ENCODE results near the gene SLC22A31. TPM values are rescaled to one million over a fixed set of nuclear protein-coding genes. Genes with fewer than 3 reads are reported as not detected.

SLC22A31 gene
- total RNA-seq, 2 donors from 2014 or later, result 4.6 TPM; not detected in 1

DNA sequence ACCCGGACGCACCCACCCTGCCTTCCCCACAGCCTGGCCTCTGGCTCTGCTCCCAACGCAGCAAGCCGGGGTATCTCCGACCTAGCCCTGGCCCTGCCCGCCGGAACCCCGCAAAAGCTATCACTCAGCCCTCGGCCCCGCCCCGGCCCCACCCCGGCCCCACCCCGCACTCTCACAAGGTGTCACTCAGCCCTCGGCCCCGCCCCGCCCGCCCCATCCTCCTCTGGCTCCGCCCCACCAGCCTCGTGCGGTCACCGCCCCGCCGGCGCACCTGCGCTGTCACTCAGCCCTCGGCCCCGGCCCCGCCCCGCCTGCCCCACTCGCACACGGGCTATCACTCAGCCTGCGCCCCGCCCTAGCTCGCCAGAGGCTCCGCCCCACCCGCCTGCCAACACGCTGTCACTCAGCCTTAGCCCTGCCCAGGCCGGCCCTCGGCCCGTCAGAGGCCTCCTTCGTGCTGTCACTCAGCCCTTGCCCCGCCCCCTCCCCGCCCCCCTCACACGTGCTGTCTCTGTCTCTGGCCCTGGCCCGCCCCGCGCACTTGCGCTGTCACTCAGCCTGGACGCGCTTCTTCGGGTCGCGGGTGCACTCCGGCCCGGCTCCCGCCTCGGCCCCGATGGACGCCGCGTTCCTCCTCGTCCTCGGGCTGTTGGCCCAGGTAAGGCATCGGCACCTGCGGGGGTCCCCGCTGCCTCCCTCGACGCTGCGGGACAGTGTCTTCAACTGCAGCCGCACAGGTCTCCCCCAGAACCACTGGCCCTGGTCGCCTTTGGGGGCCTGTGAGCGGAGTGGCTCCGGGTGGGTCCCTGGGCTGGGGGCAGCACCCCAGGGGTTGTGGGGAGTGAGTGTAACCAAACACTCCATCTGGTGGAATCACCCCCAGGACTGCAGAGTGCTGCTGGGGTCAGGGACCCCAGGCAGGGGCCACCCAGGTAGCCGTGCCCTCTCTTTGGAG lies 28.8 kb downstream of the SLC22A31 start, which contains the start of gene CDH15:
CDH15 (plus strand) TSS at position 533 of the 955 bp plus-strand sequence; CDS start at position 617, 84 bp downstream.
- no peaks in the 10 kb centered on the region for H3K4me1 ChIP-seq (replicated peaks)
- WGBS, result 9% methylated on average over 61 of the region's 74 CpGs
- no peak within 1 kb of the TSS for H3K27ac ChIP-seq
- DNase-seq (ENCODE audit: low spot score), result peak; percentile 95
- no peaks in the 10 kb centered on the region for H3K27me3 ChIP-seq (replicated peaks; ENCODE audit: insufficient read depth)
- no peaks in the 10 kb centered on the region for H3K9me3 ChIP-seq
- intact Hi-C loops (cut with DNase I), result loop anchor here (10.0 kb wide), 1 partner anchor 437 kb away; no protein-coding TSS in a partner anchor
- H3K36me3 ChIP-seq, result no peaks in the 10 kb centered on the region
- no peak for TF ChIP-seq POLR2AphosphoS5 (IDR thresholded peaks at IDR 0.05)
- no peak for TF ChIP-seq POLR2A (IDR thresholded peaks at IDR 0.05)
- H3K4me3 ChIP-seq, result peak within 1 kb of the TSS in 1 of 2 donors; percentile 10

DNA sequence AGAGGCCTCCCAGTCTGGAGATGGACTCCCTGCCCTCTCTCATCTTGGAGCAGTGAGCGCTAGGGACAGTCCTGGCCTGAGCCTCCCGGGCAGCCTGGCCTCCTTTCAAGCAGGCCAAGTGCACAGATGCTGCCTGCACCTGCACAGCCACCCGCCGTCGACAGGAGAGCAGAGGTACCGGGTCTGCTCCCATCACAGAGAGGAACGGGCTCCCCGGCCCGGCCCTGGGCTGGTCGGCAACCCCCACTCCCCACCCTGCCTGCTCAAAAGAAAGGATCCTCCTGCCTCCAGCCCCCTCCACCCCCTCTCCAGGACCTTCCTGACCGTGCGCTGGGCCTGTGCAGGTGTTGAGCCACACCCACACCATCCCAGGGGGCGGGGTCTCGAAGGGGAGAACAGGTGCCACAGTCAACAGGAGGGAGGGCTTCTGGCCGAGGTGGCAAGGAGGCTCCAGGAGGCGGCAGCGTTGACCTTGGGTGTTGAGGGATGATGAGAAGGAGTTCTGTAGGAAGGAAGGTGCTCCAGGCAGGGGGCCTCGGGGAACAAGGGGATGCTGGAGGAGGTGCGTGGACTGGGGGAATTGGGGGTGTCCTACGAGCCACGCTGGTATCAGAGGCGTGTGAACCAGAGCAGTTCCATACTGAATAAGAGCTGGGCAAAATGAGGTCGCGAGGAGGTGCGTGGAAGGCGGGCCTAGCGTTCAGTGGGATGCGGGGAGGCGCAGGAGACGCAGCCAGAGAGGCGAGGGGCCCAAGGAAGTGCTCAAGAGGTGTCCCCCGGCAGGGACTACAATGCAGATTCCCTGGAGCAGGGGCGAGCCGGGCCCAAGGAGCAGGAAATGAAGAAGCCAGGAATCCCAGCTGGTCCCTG lies 29.8 kb downstream of the SLC22A31 start:
- intact Hi-C loops (cut with DNase I), result loop anchor here (10.0 kb wide), 1 partner anchor 436 kb away; no protein-coding TSS in a partner anchor
- Histone ChIP-seq H3K27me3 (replicated peaks; ENCODE audit: insufficient read depth) (no peaks in the 10 kb centered on the region), H3K27ac (no peak overlapping the region), H3K4me3 (peak overlapping the region in 1 of 2 donors; percentile 10), H3K4me1 (replicated peaks) (no peaks in the 10 kb centered on the region), H3K9me3 (no peaks in the 10 kb centered on the region), H3K36me3 (no peaks in the 10 kb centered on the region)
- TF ChIP-seq POLR2A (IDR thresholded peaks at IDR 0.05), result no peak
- TF ChIP-seq, protein P1, sequence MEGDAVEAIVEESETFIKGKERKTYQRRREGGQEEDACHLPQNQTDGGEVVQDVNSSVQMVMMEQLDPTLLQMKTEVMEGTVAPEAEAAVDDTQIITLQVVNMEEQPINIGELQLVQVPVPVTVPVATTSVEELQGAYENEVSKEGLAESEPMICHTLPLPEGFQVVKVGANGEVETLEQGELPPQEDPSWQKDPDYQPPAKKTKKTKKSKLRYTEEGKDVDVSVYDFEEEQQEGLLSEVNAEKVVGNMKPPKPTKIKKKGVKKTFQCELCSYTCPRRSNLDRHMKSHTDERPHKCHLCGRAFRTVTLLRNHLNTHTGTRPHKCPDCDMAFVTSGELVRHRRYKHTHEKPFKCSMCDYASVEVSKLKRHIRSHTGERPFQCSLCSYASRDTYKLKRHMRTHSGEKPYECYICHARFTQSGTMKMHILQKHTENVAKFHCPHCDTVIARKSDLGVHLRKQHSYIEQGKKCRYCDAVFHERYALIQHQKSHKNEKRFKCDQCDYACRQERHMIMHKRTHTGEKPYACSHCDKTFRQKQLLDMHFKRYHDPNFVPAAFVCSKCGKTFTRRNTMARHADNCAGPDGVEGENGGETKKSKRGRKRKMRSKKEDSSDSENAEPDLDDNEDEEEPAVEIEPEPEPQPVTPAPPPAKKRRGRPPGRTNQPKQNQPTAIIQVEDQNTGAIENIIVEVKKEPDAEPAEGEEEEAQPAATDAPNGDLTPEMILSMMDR (IDR thresholded peaks at IDR 0.05), result no peak
- no peak for TF ChIP-seq POLR2AphosphoS5 (IDR thresholded peaks at IDR 0.05)
- DNase-seq (ENCODE audit: low spot score), result no peak
- WGBS, result 12% methylated on average over 34 of the region's 34 CpGs

DNA sequence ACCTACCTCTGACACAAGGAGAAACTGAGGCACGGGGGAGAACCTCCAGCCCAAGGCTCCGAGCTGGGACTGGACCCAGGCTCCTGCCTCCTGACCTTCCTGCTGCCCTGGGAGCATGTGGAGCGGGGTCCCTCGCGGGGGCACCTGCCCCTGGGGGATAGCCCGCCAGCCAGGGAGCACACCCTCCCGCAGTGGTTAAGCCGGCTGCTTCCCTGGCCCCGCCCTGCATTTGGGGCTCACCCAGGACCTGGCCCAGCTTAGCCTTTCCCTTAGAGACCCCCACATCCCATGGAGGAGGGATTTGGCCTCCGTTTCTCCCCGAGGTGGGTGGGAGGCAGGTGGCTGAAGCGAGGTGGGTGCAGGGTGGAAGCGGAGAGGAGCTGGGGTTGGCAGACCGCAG lies 30.6 kb downstream of the SLC22A31 start:
- 78% methylated on average over 14 of the region's 14 CpGs for WGBS
- no peak overlapping the region for H3K4me3 ChIP-seq
- H3K36me3 ChIP-seq, result no peaks in the 10 kb centered on the region
- intact Hi-C loops (cut with DNase I), result loop anchor here (10.0 kb wide), 1 partner anchor 435 kb away; no protein-coding TSS in a partner anchor
- H3K27ac ChIP-seq, result no peak overlapping the region
- no peaks in the 10 kb centered on the region for H3K27me3 ChIP-seq (replicated peaks; ENCODE audit: insufficient read depth)
- TF ChIP-seq POLR2A (IDR thresholded peaks at IDR 0.05), result no peak
- no peak for TF ChIP-seq POLR2AphosphoS5 (IDR thresholded peaks at IDR 0.05)
- TF ChIP-seq, protein P1 (IDR thresholded peaks at IDR 0.05), result no peak
- no peak for DNase-seq (ENCODE audit: low spot score)
- no peaks in the 10 kb centered on the region for H3K9me3 ChIP-seq
- H3K4me1 ChIP-seq (replicated peaks), result no peaks in the 10 kb centered on the region

DNA sequence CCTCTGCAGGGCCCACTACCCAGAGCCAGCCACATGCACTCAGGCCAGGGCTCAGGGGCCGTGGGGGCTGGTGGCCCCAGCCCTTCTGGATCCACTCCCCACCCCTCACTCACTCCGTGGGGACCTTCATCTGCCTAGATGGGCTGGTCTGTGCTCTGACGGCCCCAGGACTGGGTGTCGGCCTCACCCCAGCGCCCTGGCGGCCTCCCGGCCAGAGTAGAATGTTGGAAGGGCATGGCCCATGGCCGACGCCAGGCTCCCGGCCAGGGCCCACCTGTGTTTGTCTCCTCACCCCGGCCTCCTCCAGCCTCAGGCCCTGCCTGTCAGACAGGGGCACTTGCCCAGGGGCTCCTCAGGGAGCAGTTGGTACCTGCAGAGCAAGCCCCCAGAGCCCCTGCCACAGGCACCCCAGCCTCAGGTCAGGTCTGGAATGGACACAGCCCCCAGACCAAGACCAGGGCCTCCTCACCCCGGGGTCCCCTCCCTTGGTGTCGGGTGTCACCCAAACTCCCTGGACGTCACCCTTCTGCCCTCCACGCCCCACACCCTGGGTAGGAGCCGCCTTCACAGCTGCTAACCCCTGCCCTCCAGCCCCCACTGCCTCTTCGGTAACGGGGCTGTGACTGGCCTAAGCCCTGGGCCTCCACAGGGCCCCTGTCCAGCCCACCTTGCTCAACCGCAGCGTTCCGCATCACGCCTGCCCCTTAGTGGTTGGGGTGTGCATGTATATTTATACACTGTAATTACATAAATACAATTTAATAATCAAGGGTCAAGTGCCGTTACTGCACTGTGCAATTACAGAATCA lies 31.8 kb downstream of the SLC22A31 start:
- TF ChIP-seq POLR2AphosphoS5 (IDR thresholded peaks at IDR 0.05), result no peak
- TF ChIP-seq, protein P1 (IDR thresholded peaks at IDR 0.05), result no peak
- no peak for TF ChIP-seq POLR2A (IDR thresholded peaks at IDR 0.05)
- Histone ChIP-seq H3K4me1 (replicated peaks) (no peaks in the 10 kb centered on the region), H3K4me3 (no peak overlapping the region), H3K27me3 (replicated peaks; ENCODE audit: insufficient read depth) (no peaks in the 10 kb centered on the region), H3K27ac (no peak overlapping the region), H3K36me3 (no peaks in the 10 kb centered on the region), H3K9me3 (no peaks in the 10 kb centered on the region)
- no peak for DNase-seq (ENCODE audit: low spot score)
- 67% methylated on average over 22 of the region's 23 CpGs for WGBS
- intact Hi-C loops (cut with DNase I), result no loop called here
